ENCODE measurements around the gene L3MBTL3.

L3MBTL3 gene

GRCh38 chr6:130188207-130188899 is 170.0 kb downstream of the L3MBTL3 start:
- DNase-seq, result no peak

GRCh38 chr6:130189531-130190397 is 171.4 kb downstream of the L3MBTL3 start:
- DNase-seq, result no peak
